ENCODE data around the gene IMMP2L. TPM values are rescaled to one million over a fixed set of nuclear protein-coding genes. Genes with fewer than 3 reads are reported as not detected.

IMMP2L gene
- total and polyA plus RNA-seq, 2 of the 13 experiments (the other 11 are each of a cell fraction or from before 2014, with no cell fraction given), result 7.8 to 16.9 TPM

- no peaks in the 10 kb centered on the region for H3K79me2 ChIP-seq (ENCODE audit: insufficient read depth, low read length)
- H4K20me1 ChIP-seq (ENCODE audit: insufficient read depth, low read length), result no peaks in the 10 kb centered on the region
- intact Hi-C loops (cut with micrococcal nuclease; ENCODE audit: unreplicated experiment) (no loop called here), in situ Hi-C loops (cut with HindIII; ENCODE audit: extremely low pct_ligation_motif_present, low pct_unique_long_range_greater_than_20kb) (no loop called here)
- H3K9me3 ChIP-seq (ENCODE audit: low read length), result no peaks in the 10 kb centered on the region
- no peak for DNase-seq (ENCODE audit: low spot score)
- ATAC-seq, result no peak
- H3K9ac ChIP-seq (ENCODE audit: insufficient read depth, low read depth, low read length), result no peak overlapping the region
- ChIA-PET POLR2A (no interaction called here), CTCF (ENCODE audit: low intra/inter-chr PET ratio, low total read pairs) (no interaction called here)
- no peaks in the 10 kb centered on the region for H3K4me1 ChIP-seq (ENCODE audit: insufficient read depth, low read length)
- H3K27ac ChIP-seq (ENCODE audit: extremely low read length, insufficient read depth, low read length), result no peak overlapping the region
- TF ChIP-seq ATF7 (IDR thresholded peaks at IDR 0.05), result no peak
- TF ChIP-seq ATF7 (CRISPR knock-in tag; IDR thresholded peaks at IDR 0.05), result no peak
- TF ChIP-seq LCORL (IDR thresholded peaks at IDR 0.05), result no peak
- TF ChIP-seq LCORL (CRISPR knock-in tag; IDR thresholded peaks at IDR 0.05), result no peak
- no TSS peak for BruUV-seq (replicated peaks)
- no peaks in the 10 kb centered on the region for H3K36me3 ChIP-seq (replicated peaks in 1 of 2; ENCODE audit: control insufficient read depth in 1 of 2, insufficient read depth in 2 of 2, low read length in 2 of 2)
- 93% methylated on average over 1 of the region's 1 CpG for WGBS (ENCODE audit: low lambda C conversion rate)
- H3K4me3 ChIP-seq (replicated peaks in 1 of 3; ENCODE audit: insufficient read depth in 1 of 3, low read depth in 2 of 3, low read length in 3 of 3), result no peak overlapping the region
- H2AFZ ChIP-seq (ENCODE audit: low read length), result no peak overlapping the region
- H3K27me3 ChIP-seq (ENCODE audit: control insufficient read depth in 1 of 2, insufficient read depth in 2 of 2, low read length in 2 of 2), result no peaks in the 10 kb centered on the region
- H3K4me2 ChIP-seq (ENCODE audit: low read depth, low read length), result no peak overlapping the region
- no peak for FAIRE-seq
Observed at GRCh38 chr7:111513566-111513965, 48.7 kb downstream of the IMMP2L start.

- no peaks in the 10 kb centered on the region for H3K27me3 ChIP-seq (ENCODE audit: control insufficient read depth in 1 of 2, insufficient read depth in 2 of 2, low read length in 2 of 2)
- FAIRE-seq (no peak), ATAC-seq (no peak), DNase-seq (ENCODE audit: low spot score) (no peak)
- no peaks in the 10 kb centered on the region for H3K36me3 ChIP-seq (replicated peaks in 1 of 2; ENCODE audit: control insufficient read depth in 1 of 2, insufficient read depth in 2 of 2, low read length in 2 of 2)
- H3K4me1 ChIP-seq (ENCODE audit: insufficient read depth, low read length), result no peaks in the 10 kb centered on the region
- ChIA-PET POLR2A (no interaction called here), CTCF (ENCODE audit: low intra/inter-chr PET ratio, low total read pairs) (no interaction called here)
- BruUV-seq (replicated peaks), result no TSS peak
- no peaks in the 10 kb centered on the region for H3K79me2 ChIP-seq (ENCODE audit: insufficient read depth, low read length)
- H3K27ac ChIP-seq (ENCODE audit: extremely low read length, insufficient read depth, low read length), result no peak overlapping the region
- H3K9ac ChIP-seq (ENCODE audit: insufficient read depth, low read depth, low read length), result no peak overlapping the region
- 92% methylated on average over 4 of the region's 4 CpGs for WGBS (ENCODE audit: low lambda C conversion rate)
- H4K20me1 ChIP-seq (ENCODE audit: insufficient read depth, low read length), result no peaks in the 10 kb centered on the region
- intact Hi-C loops (cut with micrococcal nuclease; ENCODE audit: unreplicated experiment) (no loop called here), in situ Hi-C loops (cut with HindIII; ENCODE audit: extremely low pct_ligation_motif_present, low pct_unique_long_range_greater_than_20kb) (no loop called here)
- H3K9me3 ChIP-seq (ENCODE audit: low read length), result no peaks in the 10 kb centered on the region
- H3K4me3 ChIP-seq (replicated peaks in 1 of 3; ENCODE audit: insufficient read depth in 1 of 3, low read depth in 2 of 3, low read length in 3 of 3), result no peak overlapping the region
- no peak overlapping the region for H3K4me2 ChIP-seq (ENCODE audit: low read depth, low read length)
- no peak overlapping the region for H2AFZ ChIP-seq (ENCODE audit: low read length)
- TF ChIP-seq RNF2 (conservative IDR thresholded peaks at IDR 0.05; ENCODE audit: low read depth) (no peak), XRCC5 (optimal IDR thresholded peaks at IDR 0.05; ENCODE audit: low read length) (no peak), BORCS8-MEF2B (CRISPR knock-in tag; IDR thresholded peaks at IDR 0.05) (no peak), ZMAT3 (CRISPR knock-in tag; conservative IDR thresholded peaks at IDR 0.05) (no peak), KAT2B (IDR thresholded peaks at IDR 0.05; ENCODE audit: borderline replicate concordance, low read depth, low read length) (no peak), ZHX2 (IDR thresholded peaks at IDR 0.05; ENCODE audit: low read depth) (no peak), ZHX2 (CRISPR knock-in tag; IDR thresholded peaks at IDR 0.05; ENCODE audit: borderline replicate concordance) (no peak), CERS6 (CRISPR knock-in tag; IDR thresholded peaks at IDR 0.05) (no peak), ZNF790 (CRISPR knock-in tag; IDR thresholded peaks at IDR 0.05; ENCODE audit: borderline replicate concordance) (no peak), AGO1 (IDR thresholded peaks at IDR 0.05; ENCODE audit: low read depth, low read length, poor library complexity, severe bottlenecking) (no peak), PHF20 (CRISPR knock-in tag; IDR thresholded peaks at IDR 0.05) (no peak)
Observed at GRCh38 chr7:111511845-111512244, 50.4 kb downstream of the IMMP2L start.

All from HepG2 (cell line).